Adrenal gland (tissue), 5 donors: Measurements from ENCODE around the gene TOP2A.

Experiments used
- CTCF ChIP-seq, 6 experiments: fragments of 450-650 bp in 4 of 6; fragments of 200-600 bp in 2 of 6; sonication (generic) in 1 of 6; IDR thresholded peaks; 1 replicate in 5 of 6; 2 replicates in 1 of 6; pipeline versions ENCODE4 v1.5.1 to v1.8.0; 2016 to 2021; ENCODE audit warnings: antibody characterized with exemption in 6 of 6, mild to moderate bottlenecking in 2 of 6, moderate library complexity in 1 of 6
- POLR2A ChIP-seq, 2 donors: fragments of 450-650 bp; IDR thresholded peaks; one replicate each; pipeline ENCODE4 v1.6.1; 2017; ENCODE audit warnings: antibody characterized with exemption in 2 of 2, mild to moderate bottlenecking in 2 of 2, moderate library complexity in 1 of 2
- donor health status: DM: no; HTN: no; CAD: no.

GRCh38 chr17:40355123-40355803 lies 62.4 kb downstream of the TOP2A start:
- peak; percentile 82 to 99 (median 96) for TF ChIP-seq CTCF (IDR thresholded peaks at IDR 0.05)
- no peak for TF ChIP-seq POLR2A (IDR thresholded peaks at IDR 0.05)
